ENCODE data around the gene ATG101.

ATG101 gene

GRCh38 chr12:52059582-52060497 lies 9.9 kb upstream of the ATG101 start:
- no peak for TF ChIP-seq CTCF (conservative IDR thresholded peaks at IDR 0.05; ENCODE audit: low read length)
- H3K4me3 ChIP-seq (ENCODE audit: low read length), result no peak overlapping the region
- DNase-seq (ENCODE audit: low read depth), result no peak

GRCh38 chr12:52060498-52061177 lies 9.1 kb upstream of the ATG101 start:
- no peak for DNase-seq (ENCODE audit: low read depth)
- TF ChIP-seq CTCF (conservative IDR thresholded peaks at IDR 0.05; ENCODE audit: low read length), result no peak
- H3K4me3 ChIP-seq (ENCODE audit: low read length), result no peak overlapping the region

- H3K4me3 ChIP-seq (ENCODE audit: low read length), result no peak overlapping the region
Observed at GRCh38 chr12:52061470-52062166, 8.2 kb upstream of the ATG101 start.

GRCh38 chr12:52062167-52063081 lies 7.4 kb upstream of the ATG101 start:
- H3K4me3 ChIP-seq (ENCODE audit: low read length), result no peak overlapping the region
- DNase-seq (ENCODE audit: low read depth), result no peak
- no peak for TF ChIP-seq CTCF (conservative IDR thresholded peaks at IDR 0.05; ENCODE audit: low read length)

More at GRCh38 chr12:52061470-52062166, 8.2 kb upstream of the ATG101 start:
- no peak for TF ChIP-seq CTCF (conservative IDR thresholded peaks at IDR 0.05; ENCODE audit: low read length)
- no peak for DNase-seq (ENCODE audit: low read depth)

GRCh38 chr12:52063082-52063924 lies 6.5 kb upstream of the ATG101 start:
- DNase-seq (ENCODE audit: low read depth), result no peak
- H3K4me3 ChIP-seq (ENCODE audit: low read length), result no peak overlapping the region
- TF ChIP-seq CTCF (conservative IDR thresholded peaks at IDR 0.05; ENCODE audit: low read length), result no peak
